HG03521 (cell line): ENCODE measurements around the gene RAN.
A peak's percentile ranks its signal among the peaks of the same experiment; 100 is the strongest.
"Not testable (repeated sequence)": the region's sequence is repeated elsewhere in the genome, so short reads cannot be mapped to it uniquely, and the experiment has no call there.

Source experiments
- ATAC-seq: cut with Tn5 transposase; IDR thresholded peaks from one replicate; pipeline ENCODE4 v1.9.1; 2021; ENCODE audit warnings: mild to moderate bottlenecking, moderate library complexity; ENCODE audit not compliant: unreplicated experiment

RAN gene

GRCh38 chr12:130848785-130849305 lies 23.0 kb upstream of the RAN start:
- ATAC-seq: not testable (repeated sequence)

GRCh38 chr12:130849561-130850417 lies 22.1 kb upstream of the RAN start:
- no peak for ATAC-seq

GRCh38 chr12:130850418-130851021 lies 21.3 kb upstream of the RAN start:
- ATAC-seq: no peak

GRCh38 chr12:130856088-130856487 lies 15.8 kb upstream of the RAN start:
- no peak for ATAC-seq

- no peak for ATAC-seq
Measured at GRCh38 chr12:130858084-130858483, 13.8 kb upstream of the RAN start.

GRCh38 chr12:130859161-130859560 lies 12.7 kb upstream of the RAN start:
- no peak for ATAC-seq

GRCh38 chr12:130860311-130860710 lies 11.6 kb upstream of the RAN start:
- ATAC-seq: no peak

- ATAC-seq: no peak
Measured at GRCh38 chr12:130862161-130862560, 9.7 kb upstream of the RAN start.

GRCh38 chr12:130862771-130863170 lies 9.1 kb upstream of the RAN start:
- not testable (repeated sequence) for ATAC-seq

GRCh38 chr12:130863298-130863697 lies 8.6 kb upstream of the RAN start:
- no peak for ATAC-seq

GRCh38 chr12:130868412-130868811 lies 3.5 kb upstream of the RAN start:
- ATAC-seq: no peak

GRCh38 chr12:130870442-130871285 lies 1.2 kb upstream of the RAN start:
- ATAC-seq: peak; percentile 51

- peak; percentile 30 for ATAC-seq
Measured at GRCh38 chr12:130872179-130873096, 572 bp downstream of the RAN start.

- ATAC-seq: no peak
Measured at GRCh38 chr12:130873106-130873795, 1.4 kb downstream of the RAN start.

GRCh38 chr12:130873825-130874224 lies 2.0 kb downstream of the RAN start:
- no peak for ATAC-seq

- no peak for ATAC-seq
Measured at GRCh38 chr12:130874696-130875095, 2.8 kb downstream of the RAN start.

GRCh38 chr12:130875193-130875592 lies 3.3 kb downstream of the RAN start:
- ATAC-seq: no peak

- not testable (repeated sequence) for ATAC-seq
Measured at GRCh38 chr12:130875708-130876107, 3.8 kb downstream of the RAN start.

GRCh38 chr12:130876297-130876696 lies 4.4 kb downstream of the RAN start:
- ATAC-seq: no peak

- ATAC-seq: no peak
Measured at GRCh38 chr12:130876758-130877157, 4.9 kb downstream of the RAN start.
